SK-N-SH treated with all-trans-retinoic acid at 6 μM for 48 hours (cell line): Measurements from ENCODE around the gene APOL3.

Source experiments
- BACH2 ChIP-seq: fragments of 250-450 bp; sonication (Bioruptor Pico); IDR thresholded peaks from 2 replicates; pipeline ENCODE4 v1.9.0; 2021; ENCODE audit warnings: mild to moderate bottlenecking, borderline replicate concordance
- CSRNP3 ChIP-seq: fragments of 250-450 bp; sonication (Bioruptor Pico); IDR thresholded peaks from 2 replicates; pipeline ENCODE4 v1.5.1; 2021; ENCODE audit warnings: mild to moderate bottlenecking, moderate library complexity
- OSR1 ChIP-seq: fragments of 250-450 bp; sonication (Bioruptor Pico); IDR thresholded peaks from 2 replicates; pipeline ENCODE4 v1.8.0; 2022; ENCODE audit warnings: moderate library complexity, mild to moderate bottlenecking, inconsistent platforms
- RARB ChIP-seq: fragments of 250-450 bp; sonication (Bioruptor Pico); IDR thresholded peaks from 2 replicates; pipeline ENCODE4 v1.8.0; 2021; ENCODE audit warnings: mild to moderate bottlenecking, moderate library complexity
- TCF4 ChIP-seq: fragments of 250-450 bp; sonication (Bioruptor Pico); IDR thresholded peaks from 2 replicates; pipeline ENCODE4 v1.8.0; 2021; ENCODE audit warnings: mild to moderate bottlenecking, moderate library complexity, borderline replicate concordance
- ZFP3 ChIP-seq: fragments of 250-450 bp; sonication (Bioruptor Pico); IDR thresholded peaks from 2 replicates; pipeline ENCODE4 v1.5.0; 2020; ENCODE audit warnings: mild to moderate bottlenecking, moderate library complexity
- TF ChIP-seq, protein P1 (sequence below): fragments of 250-450 bp; sonication (Bioruptor Pico); IDR thresholded peaks from 2 replicates; pipeline ENCODE4 v1.8.0; 2020; ENCODE audit warnings: mild to moderate bottlenecking, moderate library complexity, borderline replicate concordance
- TF ChIP-seq, protein P2 (sequence below): fragments of 250-450 bp; sonication (Bioruptor Pico); IDR thresholded peaks from 2 replicates; pipeline ENCODE4 v1.5.0; 2020; ENCODE audit warnings: mild to moderate bottlenecking, moderate library complexity
- TF ChIP-seq, protein P3 (sequence below): fragments of 250-450 bp; sonication (Bioruptor Pico); IDR thresholded peaks from 2 replicates; pipeline ENCODE4 v1.5.1; 2020; ENCODE audit warnings: low read depth, mild to moderate bottlenecking, moderate library complexity

- TF ChIP-seq, protein P1, sequence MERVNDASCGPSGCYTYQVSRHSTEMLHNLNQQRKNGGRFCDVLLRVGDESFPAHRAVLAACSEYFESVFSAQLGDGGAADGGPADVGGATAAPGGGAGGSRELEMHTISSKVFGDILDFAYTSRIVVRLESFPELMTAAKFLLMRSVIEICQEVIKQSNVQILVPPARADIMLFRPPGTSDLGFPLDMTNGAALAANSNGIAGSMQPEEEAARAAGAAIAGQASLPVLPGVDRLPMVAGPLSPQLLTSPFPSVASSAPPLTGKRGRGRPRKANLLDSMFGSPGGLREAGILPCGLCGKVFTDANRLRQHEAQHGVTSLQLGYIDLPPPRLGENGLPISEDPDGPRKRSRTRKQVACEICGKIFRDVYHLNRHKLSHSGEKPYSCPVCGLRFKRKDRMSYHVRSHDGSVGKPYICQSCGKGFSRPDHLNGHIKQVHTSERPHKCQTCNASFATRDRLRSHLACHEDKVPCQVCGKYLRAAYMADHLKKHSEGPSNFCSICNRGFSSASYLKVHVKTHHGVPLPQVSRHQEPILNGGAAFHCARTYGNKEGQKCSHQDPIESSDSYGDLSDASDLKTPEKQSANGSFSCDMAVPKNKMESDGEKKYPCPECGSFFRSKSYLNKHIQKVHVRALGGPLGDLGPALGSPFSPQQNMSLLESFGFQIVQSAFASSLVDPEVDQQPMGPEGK (CRISPR knock-in tag): no peak
- TF ChIP-seq OSR1: no peak
- TF ChIP-seq, protein P2, sequence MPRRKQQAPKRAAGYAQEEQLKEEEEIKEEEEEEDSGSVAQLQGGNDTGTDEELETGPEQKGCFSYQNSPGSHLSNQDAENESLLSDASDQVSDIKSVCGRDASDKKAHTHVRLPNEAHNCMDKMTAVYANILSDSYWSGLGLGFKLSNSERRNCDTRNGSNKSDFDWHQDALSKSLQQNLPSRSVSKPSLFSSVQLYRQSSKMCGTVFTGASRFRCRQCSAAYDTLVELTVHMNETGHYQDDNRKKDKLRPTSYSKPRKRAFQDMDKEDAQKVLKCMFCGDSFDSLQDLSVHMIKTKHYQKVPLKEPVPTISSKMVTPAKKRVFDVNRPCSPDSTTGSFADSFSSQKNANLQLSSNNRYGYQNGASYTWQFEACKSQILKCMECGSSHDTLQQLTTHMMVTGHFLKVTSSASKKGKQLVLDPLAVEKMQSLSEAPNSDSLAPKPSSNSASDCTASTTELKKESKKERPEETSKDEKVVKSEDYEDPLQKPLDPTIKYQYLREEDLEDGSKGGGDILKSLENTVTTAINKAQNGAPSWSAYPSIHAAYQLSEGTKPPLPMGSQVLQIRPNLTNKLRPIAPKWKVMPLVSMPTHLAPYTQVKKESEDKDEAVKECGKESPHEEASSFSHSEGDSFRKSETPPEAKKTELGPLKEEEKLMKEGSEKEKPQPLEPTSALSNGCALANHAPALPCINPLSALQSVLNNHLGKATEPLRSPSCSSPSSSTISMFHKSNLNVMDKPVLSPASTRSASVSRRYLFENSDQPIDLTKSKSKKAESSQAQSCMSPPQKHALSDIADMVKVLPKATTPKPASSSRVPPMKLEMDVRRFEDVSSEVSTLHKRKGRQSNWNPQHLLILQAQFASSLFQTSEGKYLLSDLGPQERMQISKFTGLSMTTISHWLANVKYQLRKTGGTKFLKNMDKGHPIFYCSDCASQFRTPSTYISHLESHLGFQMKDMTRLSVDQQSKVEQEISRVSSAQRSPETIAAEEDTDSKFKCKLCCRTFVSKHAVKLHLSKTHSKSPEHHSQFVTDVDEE (CRISPR knock-in tag): no peak
- TF ChIP-seq CSRNP3 (CRISPR knock-in tag): no peak
- TF ChIP-seq, protein P3, sequence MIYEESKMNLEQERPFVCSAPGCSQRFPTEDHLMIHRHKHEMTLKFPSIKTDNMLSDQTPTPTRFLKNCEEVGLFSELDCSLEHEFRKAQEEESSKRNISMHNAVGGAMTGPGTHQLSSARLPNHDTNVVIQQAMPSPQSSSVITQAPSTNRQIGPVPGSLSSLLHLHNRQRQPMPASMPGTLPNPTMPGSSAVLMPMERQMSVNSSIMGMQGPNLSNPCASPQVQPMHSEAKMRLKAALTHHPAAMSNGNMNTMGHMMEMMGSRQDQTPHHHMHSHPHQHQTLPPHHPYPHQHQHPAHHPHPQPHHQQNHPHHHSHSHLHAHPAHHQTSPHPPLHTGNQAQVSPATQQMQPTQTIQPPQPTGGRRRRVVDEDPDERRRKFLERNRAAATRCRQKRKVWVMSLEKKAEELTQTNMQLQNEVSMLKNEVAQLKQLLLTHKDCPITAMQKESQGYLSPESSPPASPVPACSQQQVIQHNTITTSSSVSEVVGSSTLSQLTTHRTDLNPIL (CRISPR knock-in tag): no peak
- no peak for TF ChIP-seq TCF4 (CRISPR knock-in tag)
- no peak for TF ChIP-seq ZFP3 (CRISPR knock-in tag)
- no peak for TF ChIP-seq BACH2 (CRISPR knock-in tag)
- no peak for TF ChIP-seq RARB
These were observed 23.6 kb downstream of the APOL3 start for GRCh38 chr22:36136988-36137387.
